ENCODE results near the gene GRAMD1A. TPM values are rescaled to one million over a fixed set of nuclear protein-coding genes. Genes with fewer than 3 reads are reported as not detected.

The GRAMD1A gene
- total and polyA plus RNA-seq, 2 of the 8 experiments (the other 6 are each of a cell fraction or from before 2014, with no cell fraction given) = 113 to 154 TPM

DNA sequence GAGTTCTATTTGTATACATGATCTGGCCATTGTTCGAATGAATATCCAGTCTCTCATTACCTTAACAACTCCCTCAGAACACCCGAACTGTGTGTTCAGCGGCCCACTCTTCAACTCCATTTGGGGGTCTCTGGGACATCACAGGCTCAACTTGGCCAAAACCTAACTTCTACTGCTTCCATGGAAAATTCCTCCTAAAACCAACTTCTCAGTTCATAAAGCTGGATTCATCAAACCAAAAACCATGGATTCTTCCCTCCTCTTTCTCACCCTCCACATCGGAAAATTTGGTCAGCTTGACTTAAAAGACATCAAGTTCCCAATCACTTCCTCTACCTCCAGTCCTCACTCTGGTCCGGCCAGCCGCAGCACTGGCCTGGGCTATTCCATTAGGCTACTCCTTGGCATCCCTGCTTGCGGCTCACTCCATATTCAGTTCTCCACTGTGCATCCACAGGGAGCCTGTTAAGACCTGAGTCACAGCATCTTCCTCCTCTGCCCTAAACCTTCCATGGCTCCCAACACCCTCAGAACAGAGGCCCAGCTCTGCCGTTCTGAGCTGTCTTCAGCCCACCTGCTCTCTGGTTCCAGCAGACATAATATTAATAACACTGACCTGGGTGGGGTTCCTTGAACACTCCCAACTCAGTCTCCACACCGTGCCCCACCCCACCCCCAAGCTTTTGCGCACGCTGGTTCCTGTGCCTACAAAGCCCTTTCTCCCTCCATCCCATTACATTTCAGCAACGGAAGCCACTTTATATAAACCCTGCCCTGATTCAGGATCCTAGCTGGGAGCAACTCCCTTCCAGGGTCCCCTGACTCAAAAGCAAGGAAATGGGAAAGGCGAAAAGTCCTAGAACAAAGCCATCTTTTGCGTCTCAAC, 37.2 kb upstream of the GRAMD1A start (continued):
- TF ChIP-seq, protein P1, sequence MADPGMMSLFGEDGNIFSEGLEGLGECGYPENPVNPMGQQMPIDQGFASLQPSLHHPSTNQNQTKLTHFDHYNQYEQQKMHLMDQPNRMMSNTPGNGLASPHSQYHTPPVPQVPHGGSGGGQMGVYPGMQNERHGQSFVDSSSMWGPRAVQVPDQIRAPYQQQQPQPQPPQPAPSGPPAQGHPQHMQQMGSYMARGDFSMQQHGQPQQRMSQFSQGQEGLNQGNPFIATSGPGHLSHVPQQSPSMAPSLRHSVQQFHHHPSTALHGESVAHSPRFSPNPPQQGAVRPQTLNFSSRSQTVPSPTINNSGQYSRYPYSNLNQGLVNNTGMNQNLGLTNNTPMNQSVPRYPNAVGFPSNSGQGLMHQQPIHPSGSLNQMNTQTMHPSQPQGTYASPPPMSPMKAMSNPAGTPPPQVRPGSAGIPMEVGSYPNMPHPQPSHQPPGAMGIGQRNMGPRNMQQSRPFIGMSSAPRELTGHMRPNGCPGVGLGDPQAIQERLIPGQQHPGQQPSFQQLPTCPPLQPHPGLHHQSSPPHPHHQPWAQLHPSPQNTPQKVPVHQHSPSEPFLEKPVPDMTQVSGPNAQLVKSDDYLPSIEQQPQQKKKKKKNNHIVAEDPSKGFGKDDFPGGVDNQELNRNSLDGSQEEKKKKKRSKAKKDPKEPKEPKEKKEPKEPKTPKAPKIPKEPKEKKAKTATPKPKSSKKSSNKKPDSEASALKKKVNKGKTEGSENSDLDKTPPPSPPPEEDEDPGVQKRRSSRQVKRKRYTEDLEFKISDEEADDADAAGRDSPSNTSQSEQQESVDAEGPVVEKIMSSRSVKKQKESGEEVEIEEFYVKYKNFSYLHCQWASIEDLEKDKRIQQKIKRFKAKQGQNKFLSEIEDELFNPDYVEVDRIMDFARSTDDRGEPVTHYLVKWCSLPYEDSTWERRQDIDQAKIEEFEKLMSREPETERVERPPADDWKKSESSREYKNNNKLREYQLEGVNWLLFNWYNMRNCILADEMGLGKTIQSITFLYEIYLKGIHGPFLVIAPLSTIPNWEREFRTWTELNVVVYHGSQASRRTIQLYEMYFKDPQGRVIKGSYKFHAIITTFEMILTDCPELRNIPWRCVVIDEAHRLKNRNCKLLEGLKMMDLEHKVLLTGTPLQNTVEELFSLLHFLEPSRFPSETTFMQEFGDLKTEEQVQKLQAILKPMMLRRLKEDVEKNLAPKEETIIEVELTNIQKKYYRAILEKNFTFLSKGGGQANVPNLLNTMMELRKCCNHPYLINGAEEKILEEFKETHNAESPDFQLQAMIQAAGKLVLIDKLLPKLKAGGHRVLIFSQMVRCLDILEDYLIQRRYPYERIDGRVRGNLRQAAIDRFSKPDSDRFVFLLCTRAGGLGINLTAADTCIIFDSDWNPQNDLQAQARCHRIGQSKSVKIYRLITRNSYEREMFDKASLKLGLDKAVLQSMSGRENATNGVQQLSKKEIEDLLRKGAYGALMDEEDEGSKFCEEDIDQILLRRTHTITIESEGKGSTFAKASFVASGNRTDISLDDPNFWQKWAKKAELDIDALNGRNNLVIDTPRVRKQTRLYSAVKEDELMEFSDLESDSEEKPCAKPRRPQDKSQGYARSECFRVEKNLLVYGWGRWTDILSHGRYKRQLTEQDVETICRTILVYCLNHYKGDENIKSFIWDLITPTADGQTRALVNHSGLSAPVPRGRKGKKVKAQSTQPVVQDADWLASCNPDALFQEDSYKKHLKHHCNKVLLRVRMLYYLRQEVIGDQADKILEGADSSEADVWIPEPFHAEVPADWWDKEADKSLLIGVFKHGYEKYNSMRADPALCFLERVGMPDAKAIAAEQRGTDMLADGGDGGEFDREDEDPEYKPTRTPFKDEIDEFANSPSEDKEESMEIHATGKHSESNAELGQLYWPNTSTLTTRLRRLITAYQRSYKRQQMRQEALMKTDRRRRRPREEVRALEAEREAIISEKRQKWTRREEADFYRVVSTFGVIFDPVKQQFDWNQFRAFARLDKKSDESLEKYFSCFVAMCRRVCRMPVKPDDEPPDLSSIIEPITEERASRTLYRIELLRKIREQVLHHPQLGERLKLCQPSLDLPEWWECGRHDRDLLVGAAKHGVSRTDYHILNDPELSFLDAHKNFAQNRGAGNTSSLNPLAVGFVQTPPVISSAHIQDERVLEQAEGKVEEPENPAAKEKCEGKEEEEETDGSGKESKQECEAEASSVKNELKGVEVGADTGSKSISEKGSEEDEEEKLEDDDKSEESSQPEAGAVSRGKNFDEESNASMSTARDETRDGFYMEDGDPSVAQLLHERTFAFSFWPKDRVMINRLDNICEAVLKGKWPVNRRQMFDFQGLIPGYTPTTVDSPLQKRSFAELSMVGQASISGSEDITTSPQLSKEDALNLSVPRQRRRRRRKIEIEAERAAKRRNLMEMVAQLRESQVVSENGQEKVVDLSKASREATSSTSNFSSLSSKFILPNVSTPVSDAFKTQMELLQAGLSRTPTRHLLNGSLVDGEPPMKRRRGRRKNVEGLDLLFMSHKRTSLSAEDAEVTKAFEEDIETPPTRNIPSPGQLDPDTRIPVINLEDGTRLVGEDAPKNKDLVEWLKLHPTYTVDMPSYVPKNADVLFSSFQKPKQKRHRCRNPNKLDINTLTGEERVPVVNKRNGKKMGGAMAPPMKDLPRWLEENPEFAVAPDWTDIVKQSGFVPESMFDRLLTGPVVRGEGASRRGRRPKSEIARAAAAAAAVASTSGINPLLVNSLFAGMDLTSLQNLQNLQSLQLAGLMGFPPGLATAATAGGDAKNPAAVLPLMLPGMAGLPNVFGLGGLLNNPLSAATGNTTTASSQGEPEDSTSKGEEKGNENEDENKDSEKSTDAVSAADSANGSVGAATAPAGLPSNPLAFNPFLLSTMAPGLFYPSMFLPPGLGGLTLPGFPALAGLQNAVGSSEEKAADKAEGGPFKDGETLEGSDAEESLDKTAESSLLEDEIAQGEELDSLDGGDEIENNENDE (IDR thresholded peaks at IDR 0.05; ENCODE audit: insufficient replicate concordance, low read length) = no peak
- TF ChIP-seq FOSL1 (IDR thresholded peaks at IDR 0.05; ENCODE audit: insufficient read depth, low read depth, low read length) (no peak), KDM1A (IDR thresholded peaks at IDR 0.05; ENCODE audit: borderline replicate concordance, low read length) (0 out of 2 replicates have a peak, but pooled peaks have one; percentile 72), TBP (IDR thresholded peaks at IDR 0.05; ENCODE audit: low read depth, low read length) (no peak), CEBPB (IDR thresholded peaks at IDR 0.05; ENCODE audit: low read depth, low read length) (no peak)

Data from H1 (cell line).